Fibroblast of pulmonary artery (primary cell): ENCODE results near the gene NUDCD3.

Experiments used
- DNase-seq: peaks from one replicate; pipeline ENCODE4 v3.0.0-alpha.2; 2010; ENCODE audit warnings: low read depth
- H3K4me3 ChIP-seq: replicated peaks from 2 replicates; pipeline ENCODE4 v1.5.1; 2011; ENCODE audit warnings: low read depth, mild to moderate bottlenecking, control low read depth, low read length, moderate library complexity
- CTCF ChIP-seq: IDR thresholded peaks from 2 replicates; pipeline ENCODE4 v1.5.1; 2011; ENCODE audit warnings: mild to moderate bottlenecking, control low read depth, low read length, inconsistent platforms; ENCODE audit errors: missing control alignments

Gene NUDCD3

GRCh38 chr7:44524811-44525388, 34.4 kb upstream of the NUDCD3 start:
- DNase-seq, result no peak
- H3K4me3 ChIP-seq, result no peak overlapping the region
- no peak for TF ChIP-seq CTCF

- TF ChIP-seq CTCF, result no peak
- H3K4me3 ChIP-seq, result no peak overlapping the region
- DNase-seq, result no peak
Observed at GRCh38 chr7:44522315-44522714, 31.9 kb upstream of the NUDCD3 start.

- no peak for DNase-seq
Observed at GRCh38 chr7:44521347-44522095, 31.1 kb upstream of the NUDCD3 start.

GRCh38 chr7:44520574-44520973, 30.1 kb upstream of the NUDCD3 start:
- no peak overlapping the region for H3K4me3 ChIP-seq
- no peak for DNase-seq
- TF ChIP-seq CTCF, result no peak

More at GRCh38 chr7:44521347-44522095, 31.1 kb upstream of the NUDCD3 start:
- no peak for TF ChIP-seq CTCF
- H3K4me3 ChIP-seq, result no peak overlapping the region

- no peak for TF ChIP-seq CTCF
- H3K4me3 ChIP-seq, result no peak overlapping the region
- DNase-seq, result no peak
Observed at GRCh38 chr7:44519546-44519945, 29.1 kb upstream of the NUDCD3 start.

- TF ChIP-seq CTCF, result no peak
- H3K4me3 ChIP-seq, result no peak overlapping the region
- no peak for DNase-seq
Observed at GRCh38 chr7:44518761-44519160, 28.3 kb upstream of the NUDCD3 start.

- no peak for TF ChIP-seq CTCF
- DNase-seq, result no peak
- H3K4me3 ChIP-seq, result no peak overlapping the region
Observed at GRCh38 chr7:44517175-44517574, 26.7 kb upstream of the NUDCD3 start.
